Right atrium auricular region (tissue), 2 donors: ENCODE results near the gene GJA3. TPM values are rescaled to one million over a fixed set of nuclear protein-coding genes. Genes with fewer than 3 reads are reported as not detected.
A peak's percentile ranks its signal among the peaks of the same experiment; 100 is the strongest.

Experiments
- DNase-seq: peaks from one replicate; pipeline ENCODE4 v3.0.0-alpha.2; 2019; ENCODE audit warnings: low spot score
- H3K27ac ChIP-seq, 2 donors: fragments of 200-600 bp; sonication (generic); 1 replicate in 1 of 2; 2 replicates in 1 of 2; pipeline ENCODE4 v1.5.1; 2016 to 2019
- H3K27me3 ChIP-seq, 2 donors: fragments of 200-600 bp; sonication (generic); one replicate each; pipeline versions ENCODE4 v1.5.1 to v1.6.0; 2017 to 2019
- H3K36me3 ChIP-seq: fragments of 200-600 bp; sonication (generic); one replicate; pipeline ENCODE4 v1.5.1; 2016
- H3K4me1 ChIP-seq, 2 donors: fragments of 200-600 bp; sonication (generic); one replicate each; pipeline versions ENCODE4 v1.5.1 to v1.6.0; 2017 to 2019
- H3K4me3 ChIP-seq, 2 donors: fragments of 200-600 bp; sonication (generic); 1 replicate in 1 of 2; 2 replicates in 1 of 2; pipeline ENCODE4 v1.5.1; 2017 to 2019; ENCODE audit warnings: mild to moderate bottlenecking in 1 of 2, moderate library complexity in 1 of 2
- H3K9me3 ChIP-seq, 2 donors: fragments of 200-600 bp; sonication (generic); one replicate each; pipeline ENCODE4 v1.5.1; 2019
- CTCF ChIP-seq, 2 donors: fragments of 200-600 bp; sonication (generic); IDR thresholded peaks; one replicate each; pipeline ENCODE4 v1.5.1; 2019; ENCODE audit warnings: antibody characterized with exemption in 2 of 2
- total RNA-seq, 2 donors: library from RNA; depleted of rRNA; stranded (reverse); fragments of >200 nt; gene quantifications; one replicate each; pipeline ENCODE4 v1.1.0, GENCODE V29; 2016

The GJA3 gene
- total RNA-seq, 2 donors from 2014 or later, result 3.2 to 8.5 TPM

GRCh38 chr13:20197361-20197834 lies 36.5 kb upstream of the GJA3 start:
- peaks cover 0 to 20% of the 10 kb centered on the region in 2 donors for H3K4me1 ChIP-seq
- DNase-seq, result no peak
- H3K27ac ChIP-seq, result no peak overlapping the region
- no peaks in the 10 kb centered on the region for H3K36me3 ChIP-seq
- H3K9me3 ChIP-seq, result peaks cover 0 to 9% of the 10 kb centered on the region in 2 donors
- no peak overlapping the region for H3K4me3 ChIP-seq
- peaks cover 5 to 21% of the 10 kb centered on the region in 2 donors for H3K27me3 ChIP-seq
- peak; percentile 66 to 74 for TF ChIP-seq CTCF (IDR thresholded peaks at IDR 0.05)

- TF ChIP-seq CTCF (IDR thresholded peaks at IDR 0.05), result no peak
- H3K4me3 ChIP-seq, result no peak overlapping the region
- no peaks in the 10 kb centered on the region for H3K36me3 ChIP-seq
- no peak overlapping the region for H3K27ac ChIP-seq
- H3K4me1 ChIP-seq, result peaks cover 0 to 30% of the 10 kb centered on the region in 2 donors
- DNase-seq, result no peak
- peaks cover 5 to 24% of the 10 kb centered on the region in 2 donors for H3K27me3 ChIP-seq
- H3K9me3 ChIP-seq, result no peaks in the 10 kb centered on the region
Measured at GRCh38 chr13:20195801-20196200, 34.9 kb upstream of the GJA3 start.

GRCh38 chr13:20193907-20194631 lies 33.2 kb upstream of the GJA3 start:
- Histone ChIP-seq H3K27ac (no peak overlapping the region), H3K4me3 (peak overlapping the region in 1 of 2 donors; percentile 64), H3K36me3 (no peaks in the 10 kb centered on the region), H3K4me1 (peaks cover 0 to 30% of the 10 kb centered on the region in 2 donors), H3K9me3 (no peaks in the 10 kb centered on the region), H3K27me3 (peaks cover 5 to 24% of the 10 kb centered on the region in 2 donors)
- DNase-seq, result no peak
- no peak for TF ChIP-seq CTCF (IDR thresholded peaks at IDR 0.05)

- no peak for DNase-seq
- Histone ChIP-seq H3K27me3 (peaks cover 5 to 24% of the 10 kb centered on the region in 2 donors), H3K9me3 (no peaks in the 10 kb centered on the region), H3K4me3 (peak overlapping the region; percentile 44 to 64), H3K27ac (no peak overlapping the region), H3K36me3 (no peaks in the 10 kb centered on the region), H3K4me1 (peaks cover 0 to 30% of the 10 kb centered on the region in 2 donors)
- no peak for TF ChIP-seq CTCF (IDR thresholded peaks at IDR 0.05)
Measured at GRCh38 chr13:20193162-20193906, 32.5 kb upstream of the GJA3 start.

GRCh38 chr13:20192836-20193161 lies 31.9 kb upstream of the GJA3 start, which contains the start of gene GJB2:
TSS of gene GJB2 (minus strand) at chr13:20192938. CDS start at chr13:20189581, 3,357 bp downstream.
- peaks cover 5 to 24% of the 10 kb centered on the region in 2 donors for H3K27me3 ChIP-seq
- peaks cover 0 to 30% of the 10 kb centered on the region in 2 donors for H3K4me1 ChIP-seq
- no peak for DNase-seq
- peak within 1 kb of the TSS; percentile 44 to 64 for H3K4me3 ChIP-seq
- H3K9me3 ChIP-seq, result no peaks in the 10 kb centered on the region
- H3K36me3 ChIP-seq, result no peaks in the 10 kb centered on the region
- TF ChIP-seq CTCF (IDR thresholded peaks at IDR 0.05), result no peak
- H3K27ac ChIP-seq, result no peak within 1 kb of the TSS
